Transverse colon (tissue), 4 donors: ENCODE measurements around the gene ASB5. TPM values are rescaled to one million over a fixed set of nuclear protein-coding genes. Genes with fewer than 3 reads are reported as not detected.

ENCODE experiments used
- DNase-seq: peaks from one replicate; pipeline ENCODE4 v3.0.0-alpha.2; 2019
- H3K27ac ChIP-seq, 4 donors: fragments of 200-600 bp; sonication (generic); 2 replicates each; pipeline ENCODE4 v1.5.1; 2016 to 2018; ENCODE audit warnings: inconsistent platforms in 4 of 4
- H3K27me3 ChIP-seq: fragments of 200-600 bp; sonication (generic); 2 replicates; pipeline ENCODE4 v1.5.1; 2017; ENCODE audit warnings: inconsistent platforms
- H3K36me3 ChIP-seq, 4 donors: fragments of 200-600 bp; sonication (generic); 2 replicates each; pipeline ENCODE4 v1.5.1; 2017 to 2019; ENCODE audit warnings: inconsistent platforms in 4 of 4
- H3K4me1 ChIP-seq, 4 donors: fragments of 200-600 bp; sonication (generic); 2 replicates each; pipeline ENCODE4 v1.5.1; 2017 to 2020; ENCODE audit warnings: inconsistent platforms in 4 of 4
- H3K4me3 ChIP-seq, 4 donors: fragments of 200-600 bp; sonication (generic); 1 replicate in 1 of 4; 2 replicates in 3 of 4; pipeline versions ENCODE4 v1.5.1 to v1.6.1; 2017 to 2019; ENCODE audit warnings: inconsistent platforms in 4 of 4
- H3K9me3 ChIP-seq, 2 donors: fragments of 200-600 bp; sonication (generic); 2 replicates each; pipeline ENCODE4 v1.5.1; 2017 to 2019; ENCODE audit warnings: inconsistent platforms in 2 of 2
- CTCF ChIP-seq, 5 experiments: fragments of 200-600 bp in 3 of 5; fragments of 450-650 bp in 2 of 5; sonication (generic) in 3 of 5; IDR thresholded peaks; 1 replicate in 2 of 5; 2 replicates in 3 of 5; pipeline ENCODE4 v1.5.1; 2016 to 2017; ENCODE audit warnings: antibody characterized with exemption in 5 of 5, inconsistent platforms in 3 of 5, mild to moderate bottlenecking in 2 of 5, moderate library complexity in 1 of 5
- EP300 ChIP-seq: sonication (generic); formaldehyde crosslinking; IDR thresholded peaks from one replicate; pipeline ENCODE4 v1.6.1; 2017; ENCODE audit warnings: antibody characterized with exemption, low read depth
- POLR2A ChIP-seq: fragments of 450-650 bp; IDR thresholded peaks from one replicate; pipeline ENCODE4 v1.6.1; 2016; ENCODE audit warnings: antibody characterized with exemption, mild to moderate bottlenecking, moderate library complexity
- POLR2AphosphoS5 ChIP-seq, 3 donors: sonication (generic); formaldehyde crosslinking; IDR thresholded peaks; one replicate each; pipeline ENCODE4 v1.6.1; 2016; ENCODE audit warnings: antibody characterized with exemption in 3 of 3
- WGBS, 2 donors: methylation state at CpG; one replicate each; pipeline ENCODE4 v1.1.5; 2018; ENCODE audit warnings: low coverage in 1 of 2; 5-methylcytosine and 5-hydroxymethylcytosine counted together
- in situ Hi-C, 4 donors: fragments of 200-750 bp; cut with MboI; loops; one replicate each; pipeline versions ENCODE4 v1.15.0 to v1.15.1; 2017; ENCODE audit warnings: low sequenced_read_pairs in 3 of 4, low pct_ligation_motif_present in 1 of 4, low pct_unique_long_range_greater_than_20kb in 1 of 4
- intact Hi-C: fragments of 100-400 bp; cut with DNase I; formaldehyde crosslinking; loops from one replicate; pipeline ENCODE4 v1.15.1; 2023; ENCODE audit warnings: low total_unique reads
- total RNA-seq, 4 donors: library from RNA; depleted of rRNA; stranded (reverse); fragments of >200 nt; gene quantifications; one replicate each; pipeline ENCODE4 v1.1.0, GENCODE V29; 2016

ASB5 gene
- total RNA-seq, 4 donors from 2014 or later = 1.4 to 3.8 (median 1.8) TPM; not detected in 1

- Histone ChIP-seq H3K9me3 (no peaks in the 10 kb centered on the region), H3K4me1 (no peaks in the 10 kb centered on the region), H3K27me3 (peaks cover 11% of the 10 kb centered on the region), H3K27ac (no peak overlapping the region), H3K4me3 (no peak overlapping the region), H3K36me3 (no peaks in the 10 kb centered on the region)
- intact Hi-C loops (no loop called here), in situ Hi-C loops (no loop called here)
- WGBS, 2 donors = 26 to 56% methylated on average over 5 of the region's 5 CpGs
- TF ChIP-seq EP300 (no peak), CTCF (IDR thresholded peaks at IDR 0.05) (no peak), POLR2A (no peak), POLR2AphosphoS5 (IDR thresholded peaks at IDR 0.05) (no peak)
- DNase-seq = no peak
Observed at GRCh38 chr4:176207839-176208238, 61.2 kb downstream of the ASB5 start.

- H3K9me3 ChIP-seq = no peaks in the 10 kb centered on the region
- H3K36me3 ChIP-seq = no peaks in the 10 kb centered on the region
- no peak overlapping the region for H3K4me3 ChIP-seq
- H3K27me3 ChIP-seq = peaks cover 11% of the 10 kb centered on the region
- DNase-seq = no peak
- H3K27ac ChIP-seq = no peak overlapping the region
- no peak for TF ChIP-seq POLR2A
- no peaks in the 10 kb centered on the region for H3K4me1 ChIP-seq
- in situ Hi-C loops (no loop called here), intact Hi-C loops (no loop called here)
- 48 to 72% methylated on average over 4 of the region's 4 CpGs for WGBS, 2 donors
Observed at GRCh38 chr4:176205299-176205698, 63.7 kb downstream of the ASB5 start.

GRCh38 chr4:176198316-176198903 is 70.6 kb downstream of the ASB5 start:
- no peak for TF ChIP-seq POLR2AphosphoS5 (IDR thresholded peaks at IDR 0.05)
- no peak for TF ChIP-seq EP300
- peak; percentile 25 for DNase-seq
- in situ Hi-C loops = loop anchor here in 1 of 4 donors (10.0 kb wide), 1 partner anchor 116 kb away; the partner anchor contains the start of gene SPCS3
- Histone ChIP-seq H3K36me3 (no peaks in the 10 kb centered on the region), H3K27me3 (no peaks in the 10 kb centered on the region), H3K27ac (no peak overlapping the region), H3K4me1 (peaks cover 0 to 15% (median 0%) of the 10 kb centered on the region in 4 donors), H3K9me3 (no peaks in the 10 kb centered on the region), H3K4me3 (no peak overlapping the region)
- 51 to 61% methylated on average over 6 to 8 of the region's 8 CpGs for whole genome bisulfite sequencing, 2 donors
- intact Hi-C loops = no loop called here

GRCh38 chr4:176195184-176195978 is 73.6 kb downstream of the ASB5 start, which contains the start of gene SPATA4:
TSS of gene SPATA4 (minus strand) at chr4:176195585. CDS start at chr4:176195562, 23 bp downstream.
- Histone ChIP-seq H3K4me1 (peaks cover 0 to 19% (median 0%) of the 10 kb centered on the region in 4 donors), H3K4me3 (peak within 1 kb of the TSS; percentile 37 to 68 (median 51)), H3K36me3 (no peaks in the 10 kb centered on the region), H3K27me3 (peaks cover 5% of the 10 kb centered on the region), H3K9me3 (no peaks in the 10 kb centered on the region), H3K27ac (peak within 1 kb of the TSS; percentile 74 to 86 (median 80))
- in situ Hi-C loops = loop anchor here in 1 of 4 donors (10.0 kb wide), 1 partner anchor 119 kb away; the partner anchor contains the start of gene SPCS3
- 2 to 7% methylated on average over 3 to 39 of the region's 45 CpGs for WGBS, 2 donors
- intact Hi-C loops = no loop called here
- peak; percentile 95 for DNase-seq
- no peak for TF ChIP-seq CTCF (IDR thresholded peaks at IDR 0.05)
- peak; percentile 28 to 62 (median 29) for TF ChIP-seq POLR2AphosphoS5 (IDR thresholded peaks at IDR 0.05)
- peak; percentile 43 for TF ChIP-seq POLR2A
- TF ChIP-seq EP300 = no peak

- Histone ChIP-seq H3K27me3 (peaks cover 5% of the 10 kb centered on the region), H3K4me1 (peaks cover 0 to 20% (median 0%) of the 10 kb centered on the region in 4 donors), H3K4me3 (no peak overlapping the region), H3K27ac (peak overlapping the region in 1 of 4 donors; percentile 18), H3K9me3 (no peaks in the 10 kb centered on the region), H3K36me3 (no peaks in the 10 kb centered on the region)
- WGBS, 2 donors = 58 to 79% methylated on average over 3 of the region's 3 CpGs
- in situ Hi-C loops (loop anchor here in 1 of 4 donors (10.0 kb wide), 1 partner anchor 121 kb away; the partner anchor contains the start of gene SPCS3), intact Hi-C loops (no loop called here)
- TF ChIP-seq CTCF (IDR thresholded peaks at IDR 0.05) = no peak
- no peak for TF ChIP-seq POLR2A
- TF ChIP-seq EP300 = no peak
- no peak for TF ChIP-seq POLR2AphosphoS5 (IDR thresholded peaks at IDR 0.05)
- no peak for DNase-seq
Observed at GRCh38 chr4:176193938-176194337, 75.1 kb downstream of the ASB5 start.
